ENCODE results near the gene LSM3.

The LSM3 gene

GRCh38 chr3:14143271-14144225, 35.1 kb upstream of the LSM3 start:
- DNase-seq, result no peak

GRCh38 chr3:14144423-14145075, 34.1 kb upstream of the LSM3 start:
- DNase-seq, result peak; percentile 92

- DNase-seq, result no peak
Measured at GRCh38 chr3:14145236-14145635, 33.4 kb upstream of the LSM3 start.

- DNase-seq, result no peak
Measured at GRCh38 chr3:14145670-14146380, 32.8 kb upstream of the LSM3 start.

GRCh38 chr3:14146381-14147065, 32.1 kb upstream of the LSM3 start:
- no peak for DNase-seq

GRCh38 chr3:14147066-14147435, 31.6 kb upstream of the LSM3 start:
- no peak for DNase-seq

- no peak for DNase-seq
Measured at GRCh38 chr3:14147617-14148016, 31.0 kb upstream of the LSM3 start.

- no peak for DNase-seq
Measured at GRCh38 chr3:14148041-14148985, 30.3 kb upstream of the LSM3 start.

GRCh38 chr3:14150078-14150477, 28.5 kb upstream of the LSM3 start:
- DNase-seq, result no peak

GRCh38 chr3:14150491-14151230, 28.0 kb upstream of the LSM3 start:
- no peak for DNase-seq

GRCh38 chr3:14151471-14152083, 27.0 kb upstream of the LSM3 start:
- DNase-seq, result no peak

- no peak for DNase-seq
Measured at GRCh38 chr3:14152233-14152962, 26.2 kb upstream of the LSM3 start.

- DNase-seq, result no peak
Measured at GRCh38 chr3:14152963-14153355, 25.7 kb upstream of the LSM3 start.

GRCh38 chr3:14153663-14154062, 25.0 kb upstream of the LSM3 start:
- no peak for DNase-seq

- DNase-seq, result no peak
Measured at GRCh38 chr3:14154276-14154675, 24.3 kb upstream of the LSM3 start.

GRCh38 chr3:14154895-14155440, 23.6 kb upstream of the LSM3 start:
- DNase-seq, result no peak

- DNase-seq, result no peak
Measured at GRCh38 chr3:14156201-14156600, 22.4 kb upstream of the LSM3 start.

- no peak for DNase-seq
Measured at GRCh38 chr3:14156843-14157561, 21.6 kb upstream of the LSM3 start.

GRCh38 chr3:14157951-14158350, 20.7 kb upstream of the LSM3 start:
- DNase-seq, result no peak
